Endothelial cell of umbilical vein (primary cell): Measurements from ENCODE around the gene FGD3. TPM values are rescaled to one million over a fixed set of nuclear protein-coding genes. Genes with fewer than 3 reads are reported as not detected.

Experiments
- BruUV-seq: library from RNA; stranded (reverse); fragments of 400-500 nt; replicated peaks from 2 replicates; lab custom pipeline; 2021; lab: Mats Ljungman, UMichigan
- CTCF ChIA-PET: fragments of 300-600, 350-600 bp; sonication (Branson Sonifier 250); formaldehyde crosslinking; loops from one replicate; lab custom pipeline; 2021; ENCODE audit warnings: antibody characterized with exemption, inconsistent platforms; lab: Charles Lee
- POLR2A ChIA-PET: fragments of 300-600, 350-600 bp; sonication (Branson Sonifier 250); formaldehyde crosslinking; loops from one replicate; lab custom pipeline; 2021; ENCODE audit warnings: antibody characterized with exemption, inconsistent platforms; lab: Charles Lee
- DNase-seq: peaks from one replicate; pipeline ENCODE4 v3.0.0-alpha.2; 2011; ENCODE audit warnings: low read depth, low spot score
- FAIRE-seq: peaks from 2 replicates; lab custom pipeline; 2011; peaks lifted over from hg19 to GRCh38; lab: Jason Lieb, UNC
- H2AFZ ChIP-seq: 2 replicates; pipeline ENCODE4 v1.6.0; 2012; ENCODE audit warnings: low read depth, low read length, control low read depth, inconsistent platforms
- H3K27ac ChIP-seq: 2 replicates; pipeline ENCODE4 v1.5.1; 2011; ENCODE audit warnings: low read depth, mild to moderate bottlenecking, control low read depth, low read length, moderate library complexity; ENCODE audit not compliant: insufficient read depth
- H3K27me3 ChIP-seq, 2 experiments: 2 replicates each; pipeline versions ENCODE4 v1.6.0 to v1.6.1; 2011; ENCODE audit warnings: low read length in 2 of 2, mixed read lengths in 1 of 2; ENCODE audit not compliant: control insufficient read depth in 2 of 2, insufficient read depth in 2 of 2
- H3K36me3 ChIP-seq, 2 experiments: 2 replicates in 1 of 2; 3 replicates in 1 of 2; pipeline ENCODE4 v1.5.1; 2011; ENCODE audit warnings: low read length in 2 of 2, mild to moderate bottlenecking in 1 of 2, moderate library complexity in 1 of 2; ENCODE audit not compliant: control insufficient read depth in 2 of 2, insufficient read depth in 2 of 2; ENCODE audit errors: extremely low read depth in 1 of 2
- H3K4me1 ChIP-seq: 3 replicates; pipeline ENCODE4 v1.5.1; 2011; ENCODE audit warnings: mild to moderate bottlenecking, low read length; ENCODE audit not compliant: control insufficient read depth, insufficient read depth; ENCODE audit errors: extremely low read depth
- H3K4me2 ChIP-seq: 2 replicates; pipeline ENCODE4 v1.6.1; 2011; ENCODE audit warnings: low read length, control low read depth, mixed read lengths; ENCODE audit not compliant: insufficient read depth
- H3K4me3 ChIP-seq, 3 experiments: fragments of 200-600 bp in 1 of 3; sonication (generic), shearing (Covaris generic) in 1 of 3; replicated peaks in 1 of 3; 2 replicates each; pipeline ENCODE4 v1.5.1; 2011 to 2016; ENCODE audit warnings: control low read depth in 3 of 3, low read length in 3 of 3, mild to moderate bottlenecking in 2 of 3, inconsistent platforms in 1 of 3, low read depth in 1 of 3, moderate library complexity in 1 of 3; ENCODE audit not compliant: insufficient read depth in 1 of 3
- H3K79me2 ChIP-seq: 2 replicates; pipeline ENCODE4 v1.6.0; 2012; ENCODE audit warnings: low read length, inconsistent platforms; ENCODE audit not compliant: control insufficient read depth, insufficient read depth
- H3K9ac ChIP-seq: replicated peaks from 2 replicates; pipeline ENCODE3; 2011; ENCODE audit warnings: low read length, control low read depth; ENCODE audit not compliant: insufficient read depth; ENCODE audit errors: extremely low read depth
- H3K9me1 ChIP-seq: replicated peaks from 3 replicates; pipeline ENCODE4 v1.6.0; 2011; ENCODE audit warnings: mild to moderate bottlenecking, low read length; ENCODE audit not compliant: control insufficient read depth, insufficient read depth; ENCODE audit errors: extremely low read depth
- H3K9me3 ChIP-seq: replicated peaks from 2 replicates; pipeline ENCODE4 v1.5.1; 2012; ENCODE audit warnings: low read length, inconsistent platforms; ENCODE audit not compliant: control insufficient read depth, insufficient read depth
- H4K20me1 ChIP-seq: replicated peaks from 2 replicates; pipeline ENCODE3; 2011; ENCODE audit warnings: mild to moderate bottlenecking, low read length; ENCODE audit not compliant: control insufficient read depth, insufficient read depth; ENCODE audit errors: extremely low read depth
- EZH2 ChIP-seq: IDR thresholded peaks from 2 replicates; pipeline ENCODE4 v1.6.1; 2012; ENCODE audit warnings: borderline replicate concordance, low read depth, mild to moderate bottlenecking, moderate library complexity, low read length, inconsistent platforms; ENCODE audit not compliant: severe bottlenecking
- FOS ChIP-seq: IDR thresholded peaks from 2 replicates; pipeline ENCODE4 v1.6.1; 2011; ENCODE audit warnings: mild to moderate bottlenecking, low read length, moderate library complexity, borderline replicate concordance; ENCODE audit not compliant: insufficient read depth
- GATA2 ChIP-seq: IDR thresholded peaks from 2 replicates; pipeline ENCODE4 v1.7.0; 2011; ENCODE audit warnings: low read depth, mild to moderate bottlenecking, moderate library complexity, mixed read lengths, low read length; ENCODE audit not compliant: insufficient read length, insufficient read depth
- JUN ChIP-seq: IDR thresholded peaks from 2 replicates; pipeline ENCODE4 v1.6.1; 2011; ENCODE audit warnings: borderline replicate concordance, low read depth; ENCODE audit not compliant: insufficient read length, insufficient read depth
- MAX ChIP-seq: IDR thresholded peaks from 2 replicates; pipeline ENCODE4 v1.6.1; 2011; ENCODE audit not compliant: insufficient read depth, insufficient read length
- MYC ChIP-seq: IDR thresholded peaks from one replicate; pipeline ENCODE4 v1.6.1; 2011; ENCODE audit warnings: mild to moderate bottlenecking, low read depth, low read length
- POLR2A ChIP-seq: IDR thresholded peaks from 2 replicates; pipeline ENCODE4 v1.6.1; 2012; ENCODE audit warnings: low read depth, mild to moderate bottlenecking, control low read depth, low read length
- POLR2AphosphoS5 ChIP-seq: IDR thresholded peaks from 2 replicates; pipeline ENCODE4 v1.6.1; 2012; ENCODE audit warnings: low read depth, mild to moderate bottlenecking, control low read depth, low read length, moderate library complexity; ENCODE audit not compliant: insufficient read depth
- dilution Hi-C: fragments of 300-500 bp; cut with MboI; formaldehyde crosslinking; loops from one replicate; pipeline ENCODE4 v1.15.0; 2019; ENCODE audit warnings: low sequenced_read_pairs; ENCODE audit not compliant: extremely low pct_ligation_motif_present
- intact Hi-C: fragments of 100-400 bp; cut with micrococcal nuclease; formaldehyde crosslinking; loops from one replicate; pipeline ENCODE4 v1.10.0; 2022
- polyA plus RNA-seq, 4 experiments: library from polyadenylated mRNA; depleted of rRNA in 3 of 4; stranded (reverse) in 3 of 4; unstranded in 1 of 4; fragments of >200 nt; gene quantifications; 2 replicates each; pipeline versions ENCODE4 v1.2.1 to v1.2.3, GENCODE V29; 2011 to 2012; ENCODE audit warnings: missing spikeins in 1 of 4
- total RNA-seq: library from RNA; stranded (reverse); gene quantifications from 2 replicates; pipeline ENCODE4 v1.2.3, GENCODE V29; 2021
- TF ChIP-seq, protein P1 (sequence below), 2 donors: IDR thresholded peaks; 1 replicate in 1 of 2; 2 replicates in 1 of 2; pipeline ENCODE4 v1.5.1; 2011; ENCODE audit warnings: low read length in 2 of 2, mild to moderate bottlenecking in 2 of 2, moderate library complexity in 2 of 2, control low read depth in 1 of 2, inconsistent platforms in 1 of 2, low read depth in 1 of 2; ENCODE audit not compliant: insufficient read depth in 1 of 2; ENCODE audit errors: extremely low read depth in 1 of 2

Gene FGD3
- total and polyA plus RNA-seq, 2 donors (not counting 3 experiments of a cell fraction or from before 2014, with no cell fraction given) = not detected

GRCh38 chr9:92911511-92912475 lies 35.5 kb upstream of the FGD3 start:
- Histone ChIP-seq H2AFZ (no peak overlapping the region), H3K4me2 (no peak overlapping the region), H3K9ac (no peak overlapping the region), H3K9me1 (no peaks in the 10 kb centered on the region), H3K4me1 (no peaks in the 10 kb centered on the region), H3K79me2 (no peaks in the 10 kb centered on the region), H4K20me1 (no peaks in the 10 kb centered on the region), H3K27me3 (no peaks in the 10 kb centered on the region), H3K36me3 (no peaks in the 10 kb centered on the region), H3K4me3 (no peak overlapping the region), H3K9me3 (no peaks in the 10 kb centered on the region), H3K27ac (no peak overlapping the region)
- no TSS peak for BruUV-seq
- DNase-seq (no peak), FAIRE-seq (no peak)
- CTCF ChIA-PET = interaction anchor here (1.7 kb wide), 1 partner anchor 8 kb away, joined by 4 read pairs; no protein-coding TSS in a partner anchor
- POLR2A ChIA-PET = no interaction called here
- intact Hi-C loops = no loop called here
- TF ChIP-seq POLR2AphosphoS5 = no peak
- no peak for TF ChIP-seq POLR2A
- TF ChIP-seq, protein P1, sequence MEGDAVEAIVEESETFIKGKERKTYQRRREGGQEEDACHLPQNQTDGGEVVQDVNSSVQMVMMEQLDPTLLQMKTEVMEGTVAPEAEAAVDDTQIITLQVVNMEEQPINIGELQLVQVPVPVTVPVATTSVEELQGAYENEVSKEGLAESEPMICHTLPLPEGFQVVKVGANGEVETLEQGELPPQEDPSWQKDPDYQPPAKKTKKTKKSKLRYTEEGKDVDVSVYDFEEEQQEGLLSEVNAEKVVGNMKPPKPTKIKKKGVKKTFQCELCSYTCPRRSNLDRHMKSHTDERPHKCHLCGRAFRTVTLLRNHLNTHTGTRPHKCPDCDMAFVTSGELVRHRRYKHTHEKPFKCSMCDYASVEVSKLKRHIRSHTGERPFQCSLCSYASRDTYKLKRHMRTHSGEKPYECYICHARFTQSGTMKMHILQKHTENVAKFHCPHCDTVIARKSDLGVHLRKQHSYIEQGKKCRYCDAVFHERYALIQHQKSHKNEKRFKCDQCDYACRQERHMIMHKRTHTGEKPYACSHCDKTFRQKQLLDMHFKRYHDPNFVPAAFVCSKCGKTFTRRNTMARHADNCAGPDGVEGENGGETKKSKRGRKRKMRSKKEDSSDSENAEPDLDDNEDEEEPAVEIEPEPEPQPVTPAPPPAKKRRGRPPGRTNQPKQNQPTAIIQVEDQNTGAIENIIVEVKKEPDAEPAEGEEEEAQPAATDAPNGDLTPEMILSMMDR (IDR thresholded peaks at IDR 0.05; ENCODE audit: extremely low read depth in 1 of 2, insufficient read depth in 1 of 2, low read depth in 1 of 2, low read length in 2 of 2) = no peak
- no peak for TF ChIP-seq GATA2
- TF ChIP-seq FOS = no peak
- no peak for TF ChIP-seq EZH2
- no peak for TF ChIP-seq MAX
- TF ChIP-seq JUN = no peak
- TF ChIP-seq MYC = no peak
- dilution Hi-C loops = no loop called here
